DOHH2 (cell line): Measurements from ENCODE around the gene C11orf24.

ENCODE experiments used
- H3F3A ChIP-seq: fragments of 200-600 bp; sonication (generic), shearing (Covaris generic); 2 replicates; pipeline ENCODE4 v1.6.0; 2016; ENCODE audit warnings: antibody characterized with exemption, mild to moderate bottlenecking; ENCODE audit not compliant: control insufficient read depth, insufficient read depth
- H3K27ac ChIP-seq: fragments of 200-600 bp; sonication (generic); 2 replicates; pipeline ENCODE4 v1.5.1; 2014; ENCODE audit warnings: low read depth, mild to moderate bottlenecking, low read length, moderate library complexity
- H3K27me3 ChIP-seq: fragments of 200-600 bp; sonication (generic); 2 replicates; pipeline ENCODE4 v1.6.1; 2014; ENCODE audit warnings: mild to moderate bottlenecking, low read length, mixed read lengths; ENCODE audit not compliant: control insufficient read depth
- H3K36me3 ChIP-seq: fragments of 200-600 bp; sonication (generic); 2 replicates; pipeline ENCODE4 v1.6.1; 2014; ENCODE audit warnings: mild to moderate bottlenecking, low read length, moderate library complexity, mixed read lengths; ENCODE audit not compliant: control insufficient read depth
- H3K4me1 ChIP-seq: fragments of 200-600 bp; sonication (generic); 2 replicates; pipeline ENCODE4 v1.6.1; 2014; ENCODE audit warnings: mild to moderate bottlenecking, low read length, mixed read lengths; ENCODE audit not compliant: control insufficient read depth
- H3K4me2 ChIP-seq: fragments of 200-600 bp; sonication (generic); 2 replicates; pipeline ENCODE4 v1.6.0; 2014; ENCODE audit warnings: mild to moderate bottlenecking, low read length, moderate library complexity
- H3K4me3 ChIP-seq: fragments of 200-600 bp; sonication (generic); 2 replicates; pipeline ENCODE4 v1.5.1; 2014; ENCODE audit warnings: mild to moderate bottlenecking, low read length, mixed read lengths
- H3K79me2 ChIP-seq: fragments of 200-600 bp; sonication (generic); 2 replicates; pipeline ENCODE4 v1.6.1; 2014; ENCODE audit warnings: mild to moderate bottlenecking, low read length, mixed read lengths; ENCODE audit not compliant: control insufficient read depth
- H3K9me2 ChIP-seq: fragments of 200-600 bp; sonication (generic); replicated peaks from 2 replicates; pipeline ENCODE4 v1.6.1; 2014; ENCODE audit warnings: mild to moderate bottlenecking, low read length, mixed read lengths; ENCODE audit not compliant: control insufficient read depth
- H3K9me3 ChIP-seq: fragments of 200-600 bp; sonication (generic); 2 replicates; pipeline ENCODE4 v1.6.1; 2014; ENCODE audit warnings: antibody characterized with exemption, low read length, mixed read lengths; ENCODE audit not compliant: control insufficient read depth, insufficient read depth
- H4K20me1 ChIP-seq: fragments of 200-600 bp; sonication (generic); 2 replicates; pipeline ENCODE4 v1.6.0; 2014; ENCODE audit warnings: low read depth, mild to moderate bottlenecking, antibody characterized with exemption, low read length, moderate library complexity; ENCODE audit not compliant: control insufficient read depth, insufficient read depth
- CTCF ChIP-seq: fragments of 200-600 bp; sonication (generic); IDR thresholded peaks from one replicate; pipeline ENCODE4 v1.5.1; 2014; ENCODE audit warnings: antibody characterized with exemption, mild to moderate bottlenecking, low read depth, low read length; ENCODE audit not compliant: poor library complexity, severe bottlenecking
- EZH2phosphoT487 ChIP-seq: fragments of 200-600 bp; sonication (generic); IDR thresholded peaks from 2 replicates; pipeline ENCODE4 v1.6.1; 2017; ENCODE audit warnings: borderline replicate concordance, mild to moderate bottlenecking, antibody characterized with exemption, low read length, moderate library complexity, mixed read lengths

The C11orf24 gene

GRCh38 chr11:68273026-68273738 lies 1.4 kb upstream of the C11orf24 start:
- TF ChIP-seq CTCF = no peak
- no peak for TF ChIP-seq EZH2phosphoT487
- H3K4me3 ChIP-seq = peak overlapping the region; percentile 96
- H3K27me3 ChIP-seq = no peaks in the 10 kb centered on the region
- H3K9me3 ChIP-seq = peaks cover 10% of the 10 kb centered on the region; the same call in 1 of the 2 replicates
- H3K4me1 ChIP-seq = peaks cover 51% of the 10 kb centered on the region
- H3K4me2 ChIP-seq = peak overlapping the region; percentile 99
- H3K36me3 ChIP-seq = peaks cover 35% of the 10 kb centered on the region
- peaks cover 38% of the 10 kb centered on the region for H3K79me2 ChIP-seq
- no peaks in the 10 kb centered on the region for H3K9me2 ChIP-seq
- peaks cover 20% of the 10 kb centered on the region for H3F3A ChIP-seq
- H3K27ac ChIP-seq = peak overlapping the region; percentile 98
- peaks cover 9% of the 10 kb centered on the region; the same call in 1 of the 2 replicates for H4K20me1 ChIP-seq

GRCh38 chr11:68271023-68271780 lies 571 bp downstream of the C11orf24 start:
- Histone ChIP-seq H3K79me2 (peaks cover 54% of the 10 kb centered on the region), H3K9me2 (no peaks in the 10 kb centered on the region), H3K27ac (peak overlapping the region; percentile 98), H3K4me1 (peaks cover 71% of the 10 kb centered on the region), H3K27me3 (no peaks in the 10 kb centered on the region), H3K4me2 (peak overlapping the region; percentile 99), H3F3A (peaks cover 29% of the 10 kb centered on the region), H3K9me3 (peaks cover 10% of the 10 kb centered on the region; the same call in 1 of the 2 replicates), H3K36me3 (peaks cover 54% of the 10 kb centered on the region), H4K20me1 (peaks cover 9% of the 10 kb centered on the region; the same call in 1 of the 2 replicates), H3K4me3 (peak overlapping the region; percentile 96)
- TF ChIP-seq CTCF = peak; percentile 64
- TF ChIP-seq EZH2phosphoT487 = no peak

- H3K79me2 ChIP-seq = peaks cover 62% of the 10 kb centered on the region
- peak overlapping the region; percentile 96 for H3K4me3 ChIP-seq
- H3K36me3 ChIP-seq = peaks cover 62% of the 10 kb centered on the region
- peaks cover 10% of the 10 kb centered on the region; the same call in 1 of the 2 replicates for H3K9me3 ChIP-seq
- TF ChIP-seq EZH2phosphoT487 = no peak
- TF ChIP-seq CTCF = no peak
- peaks cover 78% of the 10 kb centered on the region for H3K4me1 ChIP-seq
- H3K4me2 ChIP-seq = peak overlapping the region; percentile 99
- H3K9me2 ChIP-seq = no peaks in the 10 kb centered on the region
- H3K27ac ChIP-seq = peak overlapping the region; percentile 98
- peaks cover 9% of the 10 kb centered on the region; the same call in 1 of the 2 replicates for H4K20me1 ChIP-seq
- peaks cover 31% of the 10 kb centered on the region for H3F3A ChIP-seq
- no peaks in the 10 kb centered on the region for H3K27me3 ChIP-seq
Measured at GRCh38 chr11:68270196-68271022, 1.4 kb downstream of the C11orf24 start.
